HCT116 (cell line): ENCODE data around the gene TNIK.

Experiments used
- CTCF ChIP-seq, 3 experiments: fragments of 200-600 bp in 1 of 3; sonication (generic) in 1 of 3; IDR thresholded peaks in 2 of 3; conservative IDR thresholded peaks in 1 of 3; 2 replicates each; pipeline ENCODE4 v1.5.1; 2012 to 2017; ENCODE audit warnings: low read depth in 2 of 3, low read length in 2 of 3, antibody characterized with exemption in 1 of 3, borderline replicate concordance in 1 of 3, control low read depth in 1 of 3, mild to moderate bottlenecking in 1 of 3, mixed read lengths in 1 of 3, mixed run types in 1 of 3, moderate library complexity in 1 of 3; ENCODE audit not compliant: insufficient read depth in 1 of 3
- ELF1 ChIP-seq: IDR thresholded peaks from 2 replicates; pipeline ENCODE4 v1.6.1; 2012; ENCODE audit warnings: low read depth, borderline replicate concordance
- EZH2 ChIP-seq: fragments of 200-600 bp; sonication (generic); IDR thresholded peaks from 2 replicates; pipeline ENCODE4 v1.6.1; 2017; ENCODE audit warnings: antibody characterized with exemption, mixed run types
- POLR2AphosphoS5 ChIP-seq: IDR thresholded peaks from 2 replicates; pipeline ENCODE4 v1.6.1; 2011; ENCODE audit warnings: mild to moderate bottlenecking, low read depth, low read length, moderate library complexity
- REST ChIP-seq: IDR thresholded peaks from 2 replicates; pipeline ENCODE4 v1.6.1; 2012; ENCODE audit warnings: low read depth
- TCF7L2 ChIP-seq: IDR thresholded peaks from 2 replicates; pipeline ENCODE4 v1.7.0; 2011; ENCODE audit warnings: borderline replicate concordance, inconsistent platforms; ENCODE audit not compliant: insufficient read depth, insufficient read length; ENCODE audit errors: extremely low read depth
- ZBTB33 ChIP-seq: IDR thresholded peaks from 2 replicates; pipeline ENCODE4 v1.6.1; 2011; ENCODE audit warnings: mild to moderate bottlenecking, low read length, moderate library complexity; ENCODE audit not compliant: insufficient replicate concordance; ENCODE audit errors: extremely low read depth
- ZFX ChIP-seq: fragments of 450-650 bp; IDR thresholded peaks from 2 replicates; pipeline ENCODE4 v1.6.1; 2017

- TF ChIP-seq ZFX (no peak), CTCF (IDR thresholded peaks at IDR 0.05 in 2 of 3, conservative IDR thresholded peaks at IDR 0.05 in 1 of 3; ENCODE audit: borderline replicate concordance in 1 of 3, insufficient read depth in 1 of 3, low read depth in 2 of 3, low read length in 2 of 3) (no peak), POLR2AphosphoS5 (no peak), ELF1 (no peak), EZH2 (no peak), REST (no peak), TCF7L2 (no peak), ZBTB33 (no peak)
Measured at GRCh38 chr3:171326717-171327440, 133.3 kb downstream of the TNIK start.
